ENCODE results near the gene DSE.

DNA sequence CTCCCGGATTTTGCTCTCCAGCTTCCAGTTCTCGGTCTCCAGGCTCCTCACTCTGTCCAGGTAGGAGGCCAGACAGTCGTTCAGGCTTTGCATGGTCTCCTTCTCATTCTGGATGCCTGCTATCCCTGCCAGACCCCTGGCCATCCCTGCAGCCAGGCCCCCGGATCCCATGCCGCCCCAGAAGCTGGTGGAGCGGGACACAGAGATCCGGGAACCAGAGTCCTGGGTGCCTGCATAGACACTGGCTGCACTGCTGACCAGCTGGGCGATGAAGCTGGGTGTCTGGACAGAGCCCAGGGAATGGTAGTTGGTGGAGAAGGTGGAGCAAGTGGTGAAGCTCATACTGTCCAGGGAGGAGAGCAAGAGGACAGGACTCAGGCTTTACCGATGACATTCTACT, 87.5 kb downstream of the DSE start:
- TF ChIP-seq, protein P1, sequence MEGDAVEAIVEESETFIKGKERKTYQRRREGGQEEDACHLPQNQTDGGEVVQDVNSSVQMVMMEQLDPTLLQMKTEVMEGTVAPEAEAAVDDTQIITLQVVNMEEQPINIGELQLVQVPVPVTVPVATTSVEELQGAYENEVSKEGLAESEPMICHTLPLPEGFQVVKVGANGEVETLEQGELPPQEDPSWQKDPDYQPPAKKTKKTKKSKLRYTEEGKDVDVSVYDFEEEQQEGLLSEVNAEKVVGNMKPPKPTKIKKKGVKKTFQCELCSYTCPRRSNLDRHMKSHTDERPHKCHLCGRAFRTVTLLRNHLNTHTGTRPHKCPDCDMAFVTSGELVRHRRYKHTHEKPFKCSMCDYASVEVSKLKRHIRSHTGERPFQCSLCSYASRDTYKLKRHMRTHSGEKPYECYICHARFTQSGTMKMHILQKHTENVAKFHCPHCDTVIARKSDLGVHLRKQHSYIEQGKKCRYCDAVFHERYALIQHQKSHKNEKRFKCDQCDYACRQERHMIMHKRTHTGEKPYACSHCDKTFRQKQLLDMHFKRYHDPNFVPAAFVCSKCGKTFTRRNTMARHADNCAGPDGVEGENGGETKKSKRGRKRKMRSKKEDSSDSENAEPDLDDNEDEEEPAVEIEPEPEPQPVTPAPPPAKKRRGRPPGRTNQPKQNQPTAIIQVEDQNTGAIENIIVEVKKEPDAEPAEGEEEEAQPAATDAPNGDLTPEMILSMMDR (IDR thresholded peaks at IDR 0.05) = no peak
- TF ChIP-seq ZFX (IDR thresholded peaks at IDR 0.05; ENCODE audit: borderline replicate concordance) = no peak
